Measurements from ENCODE around the gene ATP2A1. TPM values are rescaled to one million over a fixed set of nuclear protein-coding genes. Genes with fewer than 3 reads are reported as not detected.

Gene ATP2A1
- total RNA-seq, result 0.11 TPM
- long read RNA-seq, result 0 reads

- DNase-seq (ENCODE audit: missing footprints), result peak; percentile 56
- intact Hi-C loops (cut with DNase I), result no loop called here
- no peak for ATAC-seq
Observed at GRCh38 chr16:28878083-28878926, at the start of gene ATP2A1. Gene ATP2A1, plus strand, starts transcription at chr16:28878488. Its CDS starts 184 bp downstream, at chr16:28878672.

GRCh38 chr16:28829747-28830146 is 48.5 kb upstream of the ATP2A1 start:
- intact Hi-C loops (cut with DNase I), result loop anchor here (5.0 kb wide), 1 partner anchor 43 kb away; no protein-coding TSS in a partner anchor
- DNase-seq (ENCODE audit: missing footprints) (no peak), ATAC-seq (no peak)

- ATAC-seq (no peak), DNase-seq (ENCODE audit: missing footprints) (no peak)
- intact Hi-C loops (cut with DNase I), result no loop called here
Observed at GRCh38 chr16:28830531-28830930, 47.8 kb upstream of the ATP2A1 start.

- DNase-seq (ENCODE audit: missing footprints), result no peak
- intact Hi-C loops (cut with DNase I), result no loop called here
- ATAC-seq, result no peak
Observed at GRCh38 chr16:28834349-28834748, 43.9 kb upstream of the ATP2A1 start.

- intact Hi-C loops (cut with DNase I), result no loop called here
- ATAC-seq (no peak), DNase-seq (ENCODE audit: missing footprints) (no peak)
Observed at GRCh38 chr16:28834873-28835863, 43.1 kb upstream of the ATP2A1 start.

- intact Hi-C loops (cut with DNase I), result no loop called here
- ATAC-seq, result no peak
Observed at GRCh38 chr16:28835864-28836760, 42.2 kb upstream of the ATP2A1 start.

GRCh38 chr16:28836761-28837064 is 41.6 kb upstream of the ATP2A1 start:
- no peak for DNase-seq (ENCODE audit: missing footprints)
- intact Hi-C loops (cut with DNase I), result no loop called here
- ATAC-seq, result no peak

More at GRCh38 chr16:28835864-28836760, 42.2 kb upstream of the ATP2A1 start:
- no peak for DNase-seq (ENCODE audit: missing footprints)

- ATAC-seq (no peak), DNase-seq (ENCODE audit: missing footprints) (no peak)
- intact Hi-C loops (cut with DNase I), result no loop called here
Observed at GRCh38 chr16:28837672-28838557, 40.4 kb upstream of the ATP2A1 start.

GRCh38 chr16:28838558-28838918 is 39.8 kb upstream of the ATP2A1 start:
- intact Hi-C loops (cut with DNase I), result no loop called here
- ATAC-seq (no peak), DNase-seq (ENCODE audit: missing footprints) (no peak)

GRCh38 chr16:28839004-28839639 is 39.2 kb upstream of the ATP2A1 start:
- no peak for DNase-seq (ENCODE audit: missing footprints)
- intact Hi-C loops (cut with DNase I), result no loop called here
- no peak for ATAC-seq

GRCh38 chr16:28839899-28840298 is 38.4 kb upstream of the ATP2A1 start:
- no peak for ATAC-seq
- intact Hi-C loops (cut with DNase I), result loop anchor here (10.0 kb wide), 1 partner anchor 345 kb away; the partner anchor contains the start of genes APOBR and CLN3
- no peak for DNase-seq (ENCODE audit: missing footprints)

GRCh38 chr16:28842696-28843095 is 35.6 kb upstream of the ATP2A1 start:
- no peak for DNase-seq (ENCODE audit: missing footprints)
- intact Hi-C loops (cut with DNase I), result loop anchor here (10.0 kb wide), 1 partner anchor 348 kb away; the partner anchor contains the start of genes APOBR and CLN3
- ATAC-seq, result no peak

- ATAC-seq (no peak), DNase-seq (ENCODE audit: missing footprints) (no peak)
- intact Hi-C loops (cut with DNase I), result loop anchor here (10.0 kb wide), 1 partner anchor 349 kb away; the partner anchor contains the start of genes APOBR and CLN3
Observed at GRCh38 chr16:28843766-28844165, 34.5 kb upstream of the ATP2A1 start.

- DNase-seq (ENCODE audit: missing footprints) (no peak), ATAC-seq (no peak)
- intact Hi-C loops (cut with DNase I), result loop anchor here (10.0 kb wide), 1 partner anchor 350 kb away; the partner anchor contains the start of genes APOBR and CLN3
Observed at GRCh38 chr16:28844226-28844885, 33.9 kb upstream of the ATP2A1 start.

- no peak for DNase-seq (ENCODE audit: missing footprints)
- no peak for ATAC-seq
- intact Hi-C loops (cut with DNase I), result loop anchor here (5.0 to 10.0 kb wide), 2 partner anchors 102 to 350 kb away; partner anchors contain the start of genes APOBR and CLN3
Observed at GRCh38 chr16:28845293-28845692, 33.0 kb upstream of the ATP2A1 start.

- intact Hi-C loops (cut with DNase I), result loop anchor here (1.0 to 10.0 kb wide), 5 partner anchors 18 to 351 kb away; partner anchors contain the start of genes APOBR, CLN3, RABEP2 and SH2B1
- ATAC-seq (no peak), DNase-seq (ENCODE audit: missing footprints) (no peak)
Observed at GRCh38 chr16:28845761-28846079, 32.6 kb upstream of the ATP2A1 start.

All from Right ventricle myocardium inferior (tissue), 1 donor.